Measurements from ENCODE around the gene TAX1BP3.

Gene TAX1BP3

DNA sequence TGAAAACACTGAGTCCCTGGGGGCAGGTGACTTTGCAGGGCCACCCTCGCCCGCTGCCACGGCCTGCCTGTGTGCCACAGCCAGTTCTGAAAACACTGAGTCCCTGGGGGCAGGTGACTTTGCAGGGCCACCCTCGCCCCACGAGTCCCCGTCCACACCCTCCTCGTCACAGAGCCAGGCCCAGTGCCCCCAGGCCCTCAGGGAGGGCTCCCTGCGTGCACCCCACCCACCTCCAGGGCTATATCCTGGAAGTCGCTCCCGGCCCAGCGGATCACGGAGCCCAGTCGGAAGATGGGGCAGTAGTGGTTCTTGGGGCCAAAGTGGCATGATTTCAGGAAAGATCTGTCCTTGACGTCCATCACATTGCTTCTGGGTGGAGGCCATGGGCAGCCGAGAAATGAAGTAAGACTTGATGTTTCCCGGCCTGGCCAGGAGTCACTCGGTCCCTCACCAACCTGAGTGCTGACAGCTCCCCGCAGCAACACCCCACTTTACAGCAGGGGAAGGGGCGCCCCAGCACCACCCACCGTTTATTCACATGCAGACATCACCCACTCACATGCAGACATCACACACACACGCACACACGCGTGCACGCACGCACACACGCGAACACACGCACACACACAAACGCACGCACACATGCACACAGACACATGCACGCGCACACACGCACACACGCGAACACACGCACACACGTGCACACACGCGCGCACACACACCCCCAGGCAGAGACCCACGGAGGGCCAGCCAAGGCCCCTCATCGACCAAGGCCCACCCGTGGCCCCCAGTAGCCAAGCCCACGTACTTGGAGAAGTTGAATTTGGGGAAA is 21.1 kb upstream of the TAX1BP3 start:
- DNase-seq, result no peak
- intact Hi-C loops (cut with DNase I), result no loop called here

DNA sequence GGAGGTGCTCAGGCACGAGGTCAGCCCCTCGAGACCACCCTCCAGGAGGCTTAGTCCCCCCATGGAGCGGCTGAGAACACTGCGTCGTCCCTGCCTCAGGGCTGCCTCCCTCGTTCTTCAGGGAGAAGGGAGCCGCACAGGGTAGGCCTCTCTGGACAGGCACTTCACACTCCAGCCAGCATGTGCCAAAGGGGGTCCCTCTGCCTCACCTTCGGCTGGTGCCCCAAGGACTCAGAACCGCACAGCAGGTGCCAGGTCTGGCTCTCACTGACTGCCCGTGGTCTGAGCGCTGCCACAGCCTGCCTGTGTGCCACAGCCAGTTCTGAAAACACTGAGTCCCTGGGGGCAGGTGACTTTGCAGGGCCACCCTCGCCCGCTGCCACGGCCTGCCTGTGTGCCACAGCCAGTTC is 20.5 kb upstream of the TAX1BP3 start:
- no peak for DNase-seq

DNA sequence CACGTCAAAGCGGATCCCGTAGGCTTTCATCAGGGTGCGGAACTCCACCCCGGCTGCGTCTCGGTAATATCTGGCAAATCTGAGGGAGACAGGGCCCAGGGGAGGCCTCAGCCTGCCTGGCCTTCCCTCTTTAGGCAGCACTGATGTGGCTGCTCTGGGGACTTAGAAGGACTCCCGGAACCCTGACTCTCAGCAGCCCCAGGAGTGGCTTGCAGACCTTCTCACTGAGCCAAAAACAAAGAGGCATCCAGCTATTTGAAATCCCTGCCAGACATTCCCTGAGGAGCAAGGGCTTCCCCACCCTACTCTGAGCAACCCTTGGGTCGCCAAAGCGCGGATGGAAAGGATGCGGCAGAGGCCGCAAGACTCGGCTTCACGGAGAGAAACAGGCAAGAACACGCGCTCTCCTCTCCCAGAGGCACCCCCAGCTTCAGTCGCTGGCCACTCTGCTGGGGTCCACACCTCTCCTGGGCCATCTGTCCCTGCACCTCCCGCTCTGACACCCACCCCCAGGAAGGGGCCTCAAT is 19.7 kb upstream of the TAX1BP3 start:
- DNase-seq, result no peak
- intact Hi-C loops (cut with DNase I), result no loop called here

More for the DNA sequence above, 20.5 kb upstream of the TAX1BP3 start:
- intact Hi-C loops (cut with DNase I), result no loop called here

DNA sequence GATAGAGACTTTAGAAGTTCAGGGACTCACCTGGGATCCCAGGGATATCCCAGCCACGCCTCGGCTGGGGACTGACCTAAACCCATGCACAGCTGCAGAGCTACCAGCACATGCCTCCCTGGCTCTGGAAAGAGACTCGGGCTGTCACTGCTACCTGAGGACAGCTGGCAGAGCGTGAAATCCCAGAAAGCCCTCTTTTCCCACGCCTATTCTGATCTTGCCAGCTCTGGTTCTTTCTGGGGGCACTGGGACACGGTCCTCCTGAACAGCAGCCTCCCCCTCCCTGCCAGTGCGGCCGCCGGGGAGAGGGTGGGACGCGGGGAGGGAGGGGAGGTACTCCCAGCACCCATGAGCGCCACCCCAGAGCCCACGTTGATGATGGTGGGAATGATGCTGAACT is 16.8 kb upstream of the TAX1BP3 start:
- intact Hi-C loops (cut with DNase I), result no loop called here
- no peak for DNase-seq

DNA sequence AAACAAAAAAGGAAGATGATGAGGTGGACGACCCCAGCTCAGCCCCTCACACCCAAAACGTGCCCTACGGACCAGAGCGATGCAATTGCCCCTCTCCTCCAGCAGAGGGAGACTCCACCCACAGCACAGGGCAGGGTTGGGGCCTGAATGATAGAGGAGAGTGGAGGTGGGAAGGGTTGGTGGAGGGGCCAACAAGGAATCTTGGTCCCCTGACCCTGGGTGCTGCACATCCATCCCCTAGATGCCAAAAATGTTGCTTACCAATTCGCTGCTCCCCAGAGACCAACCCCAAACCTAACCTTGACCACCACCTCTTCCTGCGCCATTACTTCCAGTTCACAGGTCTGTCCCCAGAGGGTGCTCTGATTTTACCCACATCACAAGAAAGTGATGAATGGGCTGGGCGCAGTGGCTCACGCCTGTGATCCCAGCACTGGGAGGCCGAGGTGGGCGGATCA is 14.7 kb upstream of the TAX1BP3 start:
- intact Hi-C loops (cut with DNase I), result no loop called here
- DNase-seq, result no peak

DNA sequence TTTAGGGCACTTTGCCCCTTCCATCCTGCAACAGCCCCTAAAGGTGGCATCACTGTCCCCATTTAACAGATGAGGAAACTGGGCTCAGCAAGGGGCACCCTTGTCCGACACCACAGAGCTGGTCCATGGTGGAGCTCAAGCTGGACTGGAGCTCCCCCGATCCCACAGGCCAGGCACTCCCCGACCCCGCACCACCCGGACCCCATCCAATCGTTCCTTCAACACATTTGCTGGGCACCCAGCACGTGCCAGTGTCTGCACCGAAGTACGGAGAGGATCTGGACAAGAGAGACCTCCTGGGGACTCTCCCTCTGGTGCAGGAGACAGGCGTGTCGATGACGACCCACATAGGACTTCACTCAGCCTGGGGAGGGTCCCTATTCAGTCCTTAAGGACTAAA is 13.7 kb upstream of the TAX1BP3 start:
- intact Hi-C loops (cut with DNase I), result no loop called here
- no peak for DNase-seq

DNA sequence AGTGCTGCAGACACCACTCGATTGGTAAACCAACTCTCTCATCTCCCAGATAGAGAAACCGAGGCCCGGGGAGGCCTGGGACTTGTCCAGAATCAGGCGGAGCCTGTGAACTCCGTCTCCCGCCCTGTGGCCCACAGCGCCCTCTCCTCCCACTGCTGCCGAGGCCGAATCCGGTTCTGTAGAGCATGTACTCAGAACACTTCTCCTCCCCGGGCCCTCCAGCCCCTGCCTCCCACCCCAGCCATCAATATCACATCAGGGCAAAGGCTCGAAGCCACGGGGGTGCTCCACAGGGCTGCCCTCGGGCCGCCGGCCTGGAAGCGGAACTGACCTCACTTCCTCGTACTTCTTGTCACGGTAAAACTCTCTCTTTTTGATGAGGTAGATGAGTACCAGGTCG is 13.2 kb upstream of the TAX1BP3 start:
- DNase-seq, result no peak

DNA sequence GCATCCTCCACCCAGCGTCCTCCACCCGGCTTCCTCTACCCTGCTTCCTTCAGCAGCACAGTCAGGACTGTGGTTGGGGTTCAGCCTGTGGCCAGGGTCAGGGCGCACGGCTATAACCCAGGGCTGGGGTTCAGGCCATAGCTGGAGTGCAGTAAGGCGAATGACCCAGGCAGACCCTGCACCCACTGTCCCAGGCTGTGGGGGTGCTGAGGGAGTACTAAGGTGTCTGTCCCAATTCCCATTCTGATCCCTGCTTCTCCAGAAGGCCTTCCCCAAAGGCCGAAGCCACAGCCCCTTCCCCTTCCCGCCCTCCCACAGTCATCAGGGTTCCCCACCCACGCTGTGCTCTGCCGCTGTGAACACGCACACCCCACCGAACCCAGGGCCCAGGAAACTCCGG is 12.7 kb upstream of the TAX1BP3 start:
- no peak for DNase-seq
- intact Hi-C loops (cut with DNase I), result no loop called here

More for the DNA sequence above, 13.2 kb upstream of the TAX1BP3 start:
- intact Hi-C loops (cut with DNase I), result no loop called here

DNA sequence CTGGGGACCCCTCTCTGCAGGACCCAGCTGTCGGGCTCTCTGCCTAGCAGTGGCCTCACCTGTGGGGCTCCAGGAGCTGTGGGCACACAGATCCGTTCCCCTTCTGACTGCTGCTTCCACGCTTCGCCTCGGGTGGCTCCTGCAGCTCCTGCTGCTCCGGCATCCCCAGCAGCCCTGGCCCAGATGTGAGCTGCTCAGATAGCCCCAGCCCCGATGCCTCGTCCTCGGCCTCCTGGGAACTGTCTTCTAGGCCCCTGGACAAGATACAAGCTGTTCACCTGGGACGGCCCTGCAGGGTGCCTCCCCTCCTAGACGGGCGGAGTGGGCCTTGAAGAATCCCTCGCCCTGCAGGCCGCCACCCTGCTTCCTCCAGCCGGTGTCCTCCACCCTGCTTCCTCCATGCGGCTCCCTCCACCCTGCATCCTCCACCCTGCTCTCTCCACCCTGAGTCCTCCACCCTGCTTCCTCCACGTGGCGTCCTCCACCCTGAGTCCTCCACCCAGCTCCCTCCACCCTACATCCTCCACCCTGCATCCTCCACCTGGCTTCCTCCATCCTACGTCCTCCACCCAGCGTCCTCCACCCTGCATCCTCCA is 11.3 kb upstream of the TAX1BP3 start:
- peak in 1 of 10 donors; percentile 57 for DNase-seq
- intact Hi-C loops (cut with DNase I), result no loop called here

DNA sequence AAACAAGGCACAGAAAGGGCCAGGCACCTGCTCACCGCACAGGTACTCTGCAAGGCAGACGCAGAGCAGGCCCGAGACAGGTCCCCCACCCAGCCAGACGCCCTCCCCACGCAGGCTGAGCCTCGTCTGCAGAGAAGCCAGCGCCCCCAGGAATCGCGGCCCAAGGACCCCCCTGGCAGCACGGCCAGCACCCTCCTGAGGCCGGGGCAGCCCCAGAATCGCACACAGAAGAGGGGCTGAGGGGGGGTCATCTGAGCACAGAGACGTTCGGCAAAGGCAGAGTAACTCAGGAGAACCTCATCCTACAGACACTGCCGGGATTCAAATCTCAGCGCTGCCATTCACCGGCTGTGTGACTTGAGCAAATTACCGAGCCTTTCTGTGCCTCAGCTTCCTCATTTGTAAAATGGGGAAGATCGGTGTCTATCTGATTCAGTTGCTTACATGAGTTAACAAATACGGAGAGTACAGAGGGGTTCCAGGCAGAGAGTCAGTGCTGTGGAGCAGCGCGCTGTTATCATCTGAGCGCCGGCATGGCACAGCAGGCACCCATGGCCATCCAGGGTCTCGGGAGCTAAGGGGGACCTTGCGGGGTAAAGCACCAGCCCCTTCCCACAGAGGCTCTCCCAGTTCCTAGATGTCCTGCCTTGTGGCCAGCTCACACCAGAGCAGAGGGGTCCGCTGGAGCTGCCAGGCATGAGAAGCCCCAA is 10.6 kb upstream of the TAX1BP3 start:
- intact Hi-C loops (cut with DNase I), result no loop called here
- no peak for DNase-seq

DNA sequence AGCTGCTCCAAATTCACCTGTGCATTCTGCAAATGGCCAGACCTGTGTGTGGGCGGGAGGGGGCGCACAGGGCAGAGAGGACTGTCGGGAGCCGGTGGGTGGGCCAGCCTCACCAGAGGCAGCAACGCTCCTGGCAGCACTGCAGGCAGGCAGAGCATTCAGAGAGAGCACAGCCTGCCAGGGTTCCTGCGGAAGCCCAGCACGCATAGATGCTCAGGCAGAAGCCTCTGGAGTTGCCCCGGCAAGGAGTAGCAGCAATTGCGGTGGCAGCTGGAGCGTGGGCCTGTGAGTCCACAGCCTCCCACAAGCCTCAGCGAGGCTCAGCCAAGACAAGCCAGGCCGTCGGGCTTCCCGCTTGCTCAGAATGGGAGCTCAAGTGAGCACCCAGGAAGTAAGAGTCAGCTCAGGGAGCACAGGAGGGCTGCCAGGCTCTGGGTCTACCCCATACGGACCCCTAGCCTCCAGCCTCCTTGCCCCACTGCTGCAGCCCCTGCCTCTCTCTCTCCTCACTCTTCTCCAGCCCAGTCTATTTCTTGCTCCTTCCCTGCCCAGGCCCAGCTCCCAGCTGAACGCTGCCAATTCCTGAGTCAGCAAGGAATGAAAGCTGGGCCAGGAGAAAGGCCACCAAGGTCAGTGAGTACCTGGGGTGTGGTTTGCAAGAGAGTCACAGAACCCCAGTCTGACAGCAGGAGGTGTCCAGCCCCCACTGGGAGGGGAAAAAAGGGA is 9.9 kb upstream of the TAX1BP3 start:
- DNase-seq, result peak in 9 of 10 donors; percentile 34 to 97 (median 85)

DNA sequence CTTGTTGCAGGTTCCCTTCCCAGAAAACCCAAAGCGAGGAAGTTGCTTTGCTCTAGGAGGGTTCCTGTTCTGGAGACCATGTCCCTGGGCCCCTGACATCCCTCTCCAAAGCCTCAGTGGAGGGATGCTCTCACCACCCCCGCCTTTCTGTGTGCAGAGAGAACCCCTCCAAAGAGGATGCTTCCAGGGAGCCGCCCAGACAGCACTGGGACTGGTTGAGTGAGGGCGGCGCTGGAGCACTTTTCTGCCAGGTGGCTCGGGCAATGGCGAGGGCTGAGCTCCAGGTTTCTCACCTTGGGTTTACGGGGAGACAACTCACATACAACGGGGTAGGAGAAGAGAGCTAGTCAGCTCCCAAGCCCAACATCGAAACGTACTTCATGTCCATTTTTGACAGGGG is 7.5 kb upstream of the TAX1BP3 start:
- no peak for DNase-seq
- intact Hi-C loops (cut with DNase I), result no loop called here

More for the DNA sequence above, 9.9 kb upstream of the TAX1BP3 start:
- intact Hi-C loops (cut with DNase I), result no loop called here

DNA sequence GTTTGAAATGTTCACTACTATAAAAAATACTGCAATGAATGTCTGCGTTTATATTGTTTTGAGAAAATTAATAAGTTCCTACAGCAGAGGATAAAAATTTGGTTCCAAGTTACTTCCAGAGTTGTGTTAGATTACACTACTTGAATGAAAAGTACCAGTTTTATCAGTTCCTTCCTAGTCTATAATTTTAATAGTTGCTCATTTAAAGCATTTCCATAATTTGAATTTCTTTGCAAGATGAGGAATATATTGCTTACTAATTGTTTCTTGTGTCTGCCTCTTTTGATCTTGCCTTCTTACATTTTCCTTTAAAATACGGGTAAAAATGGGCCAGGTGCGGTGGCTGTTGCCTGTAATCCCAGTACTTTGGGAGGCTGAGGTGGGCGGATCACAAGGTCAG is 4.2 kb upstream of the TAX1BP3 start:
- intact Hi-C loops (cut with DNase I), result no loop called here
- DNase-seq, result no peak

DNA sequence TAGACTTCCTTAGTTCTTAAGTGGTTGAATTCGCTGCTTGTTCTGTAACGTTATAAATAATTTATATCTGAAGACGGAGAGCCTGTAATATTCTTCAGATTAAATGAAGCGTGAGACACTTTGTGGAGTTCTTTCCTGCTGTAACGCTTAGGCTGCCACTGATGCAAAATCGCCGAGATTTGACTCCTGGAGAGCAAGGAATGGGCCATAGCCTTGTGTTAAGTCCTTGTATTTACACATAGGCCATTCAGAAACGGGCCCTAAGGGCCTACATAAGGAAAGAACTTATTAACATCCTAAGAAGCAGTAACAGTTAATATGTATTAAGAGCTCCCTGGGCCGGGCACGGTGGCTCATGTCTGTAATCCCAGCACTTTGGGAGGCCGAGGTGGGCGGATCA is 1.2 kb upstream of the TAX1BP3 start:
- intact Hi-C loops (cut with DNase I), result no loop called here

DNA sequence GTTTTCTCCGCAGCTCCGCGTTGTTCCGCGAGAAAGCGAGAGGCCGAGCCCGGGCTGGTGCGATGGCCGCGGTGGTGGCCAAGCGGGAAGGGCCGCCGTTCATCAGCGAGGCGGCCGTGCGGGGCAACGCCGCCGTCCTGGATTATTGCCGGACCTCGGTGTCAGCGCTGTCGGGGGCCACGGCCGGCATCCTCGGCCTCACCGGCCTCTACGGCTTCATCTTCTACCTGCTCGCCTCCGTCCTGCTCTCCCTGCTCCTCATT is 638 bp upstream of the TAX1BP3 start:
- intact Hi-C loops (cut with DNase I), result no loop called here
- no peak for DNase-seq

More for the DNA sequence above, 1.2 kb upstream of the TAX1BP3 start:
- DNase-seq, result no peak

DNA sequence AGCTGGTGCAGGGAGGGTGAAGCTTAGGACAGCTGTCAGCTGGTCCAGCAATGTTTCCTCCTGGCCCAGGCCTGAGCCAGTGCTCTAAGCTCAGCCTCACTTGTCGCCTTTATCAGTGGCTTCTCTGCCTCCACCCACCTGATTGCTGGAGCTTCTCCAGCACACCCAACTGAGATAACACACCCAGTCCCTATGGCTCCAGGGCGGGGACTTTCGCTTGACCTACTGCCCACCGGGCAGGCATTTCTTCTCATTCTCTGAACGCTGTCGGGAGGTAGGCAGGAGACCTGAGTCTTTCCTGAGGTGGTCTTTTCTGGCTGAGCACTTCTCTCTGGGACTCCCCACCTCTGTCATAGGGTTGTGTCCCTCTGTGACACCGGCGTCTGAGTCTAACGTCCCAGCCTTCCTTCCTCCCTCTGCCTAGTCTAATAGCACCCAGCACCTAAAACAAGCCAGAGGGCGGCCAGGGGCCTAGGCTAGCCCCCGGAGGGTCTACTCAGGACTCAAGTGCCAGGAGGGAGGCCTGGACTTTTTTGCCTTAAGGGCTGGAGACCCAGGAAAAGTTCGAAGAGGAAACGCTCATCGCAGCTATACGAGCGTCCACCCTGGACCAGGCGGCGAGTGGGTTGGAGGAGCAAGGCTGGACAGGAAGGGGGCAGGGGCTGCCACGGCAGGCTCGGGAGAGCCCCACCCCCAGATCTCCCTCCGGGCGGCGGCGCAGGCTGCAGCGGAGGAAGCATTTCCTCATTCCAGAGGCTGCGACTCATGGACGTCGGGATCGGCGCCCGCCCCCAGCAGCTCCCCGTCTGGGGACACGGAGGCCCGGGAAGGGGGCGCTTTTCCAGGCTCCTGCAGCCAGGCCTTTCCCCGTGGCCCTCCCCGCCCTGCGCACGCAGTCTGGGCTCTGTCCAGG is 756 bp downstream of the TAX1BP3 start:
- intact Hi-C loops (cut with DNase I), result loop anchor here (1.0 kb wide), 1 partner anchor 31 kb away; the partner anchor contains the start of genes CTNS and SHPK
- peak; percentile 38 to 95 (median 66) for DNase-seq

DNA sequence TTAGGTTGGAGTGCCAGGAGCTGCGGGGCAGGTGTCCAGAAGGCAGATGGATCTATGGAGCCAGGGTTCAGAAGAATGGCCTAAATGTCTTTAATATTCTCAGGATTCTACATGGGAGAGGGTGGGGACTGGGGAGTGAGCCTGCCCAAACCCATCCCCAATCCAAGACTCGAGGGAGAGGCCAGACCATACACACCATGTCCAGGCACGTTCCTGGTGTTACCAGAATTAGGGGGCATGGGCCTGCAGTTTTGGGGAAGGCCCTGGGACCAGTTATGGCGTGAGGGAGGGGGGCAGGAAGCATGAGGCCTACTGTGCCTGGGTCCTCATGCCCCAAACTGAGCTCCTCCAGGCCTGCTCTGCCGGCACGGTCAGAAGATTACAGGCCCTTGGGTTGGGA is 1.9 kb downstream of the TAX1BP3 start:
- no peak for DNase-seq
- intact Hi-C loops (cut with DNase I), result no loop called here

DNA sequence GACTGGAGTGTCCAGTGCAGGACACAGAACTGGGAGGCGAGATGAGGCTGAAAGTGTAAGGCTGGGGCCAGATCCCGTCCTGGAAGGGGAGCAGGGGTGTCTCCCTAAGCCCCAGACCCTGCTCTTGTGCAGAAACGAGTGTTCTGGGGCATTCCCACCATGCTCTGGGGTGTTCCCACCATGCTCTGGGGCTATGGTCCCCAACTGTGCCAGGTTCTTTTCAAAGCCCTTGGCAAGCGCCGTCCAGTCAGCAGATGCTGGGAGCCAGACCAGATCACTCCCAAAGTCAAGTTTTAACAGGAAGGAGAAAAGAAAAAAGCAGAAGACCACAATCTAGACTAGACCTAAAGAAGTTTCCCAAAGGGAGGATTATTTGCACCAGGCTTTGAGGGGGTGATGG is 2.5 kb downstream of the TAX1BP3 start:
- intact Hi-C loops (cut with DNase I), result no loop called here
- DNase-seq, result peak in 4 of 10 donors; percentile 44 to 88 (median 54)
